Measurements from ENCODE around the gene ORC3.

- TF ChIP-seq CTCF (IDR thresholded peaks at IDR 0.05) (no peak), EP300 (IDR thresholded peaks at IDR 0.05) (no peak)
These were observed 27.5 kb downstream of the ORC3 start for GRCh38 chr6:87617405-87617804.
